ENCODE data around the gene AFP.

- TF ChIP-seq CTCF (IDR thresholded peaks at IDR 0.05; ENCODE audit: low read depth, low read length), result no peak
- TF ChIP-seq MYC (IDR thresholded peaks at IDR 0.05; ENCODE audit: low read depth, low read length), result no peak
- TF ChIP-seq, protein P1, sequence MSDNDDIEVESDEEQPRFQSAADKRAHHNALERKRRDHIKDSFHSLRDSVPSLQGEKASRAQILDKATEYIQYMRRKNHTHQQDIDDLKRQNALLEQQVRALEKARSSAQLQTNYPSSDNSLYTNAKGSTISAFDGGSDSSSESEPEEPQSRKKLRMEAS (IDR thresholded peaks at IDR 0.05; ENCODE audit: low read depth, low read length), result no peak
- no peak for TF ChIP-seq POLR2A (IDR thresholded peaks at IDR 0.05; ENCODE audit: extremely low read depth, insufficient read length)
Measured at GRCh38 chr4:73460913-73461522, 25.0 kb downstream of the AFP start.

Measured in NB4 (cell line).